HEK293T (cell line): ENCODE results near the gene ARHGAP12.

Experiments
- ARNT ChIP-seq: fragments of 450-650 bp; IDR thresholded peaks from 2 replicates; pipeline ENCODE4 v1.6.1; 2017; ENCODE audit warnings: mild to moderate bottlenecking
- BHLHE40 ChIP-seq: fragments of 450-650 bp; IDR thresholded peaks from 2 replicates; pipeline ENCODE4 v1.6.1; 2016; ENCODE audit warnings: mild to moderate bottlenecking, moderate library complexity, borderline replicate concordance
- ELF4 ChIP-seq: fragments of 450-650 bp; IDR thresholded peaks from 2 replicates; pipeline ENCODE4 v1.6.1; 2017; ENCODE audit warnings: antibody characterized with exemption
- FOXA1 ChIP-seq: fragments of 450-650 bp; IDR thresholded peaks from 2 replicates; pipeline ENCODE4 v1.6.1; 2016; ENCODE audit warnings: mild to moderate bottlenecking
- FOXM1 ChIP-seq: fragments of 450-650 bp; IDR thresholded peaks from 2 replicates; pipeline ENCODE4 v1.6.1; 2017; ENCODE audit warnings: mild to moderate bottlenecking, borderline replicate concordance
- HDGF ChIP-seq: fragments of 450-650 bp; IDR thresholded peaks from 2 replicates; pipeline ENCODE4 v1.6.1; 2017; ENCODE audit warnings: antibody characterized with exemption, borderline replicate concordance
- L3MBTL2 ChIP-seq: fragments of 450-650 bp; conservative IDR thresholded peaks from 2 replicates; pipeline ENCODE4 v1.6.1; 2016; ENCODE audit warnings: mild to moderate bottlenecking
- LEF1 ChIP-seq: fragments of 450-650 bp; IDR thresholded peaks from 2 replicates; pipeline ENCODE4 v1.6.1; 2017; ENCODE audit warnings: mild to moderate bottlenecking, borderline replicate concordance
- SP1 ChIP-seq: fragments of 450-650 bp; IDR thresholded peaks from 2 replicates; pipeline ENCODE4 v1.6.1; 2017
- SUZ12 ChIP-seq: fragments of 450-650 bp; IDR thresholded peaks from 2 replicates; pipeline ENCODE4 v1.6.1; 2016; ENCODE audit warnings: mild to moderate bottlenecking

GRCh38 chr10:31855033-31855432 lies 73.6 kb downstream of the ARHGAP12 start:
- TF ChIP-seq FOXA1 = no peak
- no peak for TF ChIP-seq BHLHE40
- no peak for TF ChIP-seq HDGF
- TF ChIP-seq SP1 = no peak
- no peak for TF ChIP-seq FOXM1
- no peak for TF ChIP-seq ARNT
- TF ChIP-seq SUZ12 = no peak
- no peak for TF ChIP-seq ELF4
- TF ChIP-seq L3MBTL2 = no peak
- TF ChIP-seq LEF1 = no peak
